GM19328 (cell line): Measurements from ENCODE around the gene ITPKC.

Experiments
- ATAC-seq: cut with Tn5 transposase; IDR thresholded peaks from one replicate; pipeline ENCODE4 v1.9.1; 2021; ENCODE audit warnings: mild to moderate bottlenecking, moderate library complexity; ENCODE audit not compliant: unreplicated experiment

The ITPKC gene

GRCh38 chr19:40739030-40739839 is 22.3 kb downstream of the ITPKC start:
- ATAC-seq, result no peak

GRCh38 chr19:40739871-40740703 is 23.2 kb downstream of the ITPKC start:
- ATAC-seq, result no peak

GRCh38 chr19:40740747-40741146 is 23.8 kb downstream of the ITPKC start:
- no peak for ATAC-seq

GRCh38 chr19:40741527-40742390 is 24.8 kb downstream of the ITPKC start:
- ATAC-seq, result no peak

GRCh38 chr19:40742477-40742876 is 25.6 kb downstream of the ITPKC start:
- no peak for ATAC-seq

- ATAC-seq, result no peak
Observed at GRCh38 chr19:40742886-40743285, 26.0 kb downstream of the ITPKC start.

GRCh38 chr19:40743926-40744325 is 27.0 kb downstream of the ITPKC start:
- ATAC-seq, result no peak

GRCh38 chr19:40744554-40745401 is 27.9 kb downstream of the ITPKC start:
- no peak for ATAC-seq

GRCh38 chr19:40745402-40745780 is 28.5 kb downstream of the ITPKC start:
- no peak for ATAC-seq

- no peak for ATAC-seq
Observed at GRCh38 chr19:40747536-40747935, 30.6 kb downstream of the ITPKC start.

- ATAC-seq, result peak; percentile 90
Observed at GRCh38 chr19:40750058-40750873, 33.4 kb downstream of the ITPKC start, which contains the start of gene ACTMAP. ACTMAP (minus strand) TSS chr19:40750477; CDS start chr19:40749803, 674 bp downstream.

- peak; percentile 48 for ATAC-seq
Observed at GRCh38 chr19:40750874-40751537, 34.1 kb downstream of the ITPKC start, which contains the start of gene SNRPA. SNRPA (plus strand) TSS chr19:40751203; CDS start chr19:40751409, 206 bp downstream.

GRCh38 chr19:40752257-40752781 is 35.4 kb downstream of the ITPKC start:
- no peak for ATAC-seq

- no peak for ATAC-seq
Observed at GRCh38 chr19:40754611-40755247, 37.8 kb downstream of the ITPKC start.

GRCh38 chr19:40755248-40755624 is 38.3 kb downstream of the ITPKC start:
- no peak for ATAC-seq

- no peak for ATAC-seq
Observed at GRCh38 chr19:40755791-40756190, 38.9 kb downstream of the ITPKC start.

- no peak for ATAC-seq
Observed at GRCh38 chr19:40756502-40757110, 39.7 kb downstream of the ITPKC start.
